MM.1S (cell line): ENCODE measurements around the gene MAPK7.

ENCODE experiments used
- DNase-seq: peaks from one replicate; pipeline ENCODE4 v3.0.0-alpha.2; 2015
- H2AFZ ChIP-seq: fragments of 300-600 bp; sonication (generic); 2 replicates; pipeline ENCODE4 v1.6.0; 2016; ENCODE audit warnings: antibody characterized with exemption, low read length
- H3F3A ChIP-seq: fragments of 300-600 bp; sonication (generic); 2 replicates; pipeline ENCODE4 v1.6.1; 2016; ENCODE audit warnings: mild to moderate bottlenecking, antibody characterized with exemption, low read length, moderate library complexity, mixed read lengths; ENCODE audit not compliant: insufficient read depth
- H3K27ac ChIP-seq: fragments of 300-600 bp; sonication (generic); 2 replicates; pipeline ENCODE4 v1.5.1; 2016; ENCODE audit warnings: mild to moderate bottlenecking, low read length
- H3K27me3 ChIP-seq: fragments of 300-600 bp; sonication (generic); replicated peaks from 2 replicates; pipeline ENCODE4 v1.6.0; 2016; ENCODE audit warnings: low read length; ENCODE audit not compliant: insufficient read depth
- H3K36me3 ChIP-seq: fragments of 300-600 bp; sonication (generic); replicated peaks from 2 replicates; pipeline ENCODE4 v1.6.1; 2016; ENCODE audit warnings: mild to moderate bottlenecking, low read length, mixed read lengths; ENCODE audit not compliant: insufficient read depth
- H3K4me1 ChIP-seq: fragments of 300-600 bp; sonication (generic); 2 replicates; pipeline ENCODE4 v1.6.1; 2016; ENCODE audit warnings: low read length, mixed read lengths
- H3K4me2 ChIP-seq: fragments of 300-600 bp; sonication (generic); 2 replicates; pipeline ENCODE4 v1.6.0; 2016; ENCODE audit warnings: low read depth, low read length
- H3K4me3 ChIP-seq: fragments of 300-600 bp; sonication (generic); 2 replicates; pipeline ENCODE4 v1.5.1; 2016; ENCODE audit warnings: low read length, mixed read lengths
- H3K79me2 ChIP-seq: fragments of 300-600 bp; sonication (generic); 2 replicates; pipeline ENCODE4 v1.6.1; 2016; ENCODE audit warnings: mixed run types, low read length, mixed read lengths
- H3K9ac ChIP-seq: fragments of 300-600 bp; sonication (generic); 2 replicates; pipeline ENCODE4 v1.6.1; 2016; ENCODE audit warnings: low read length, mixed read lengths
- H3K9me2 ChIP-seq: fragments of 300-600 bp; sonication (generic); replicated peaks from 2 replicates; pipeline ENCODE4 v1.6.1; 2016; ENCODE audit warnings: mild to moderate bottlenecking, low read length, mixed read lengths; ENCODE audit not compliant: insufficient read depth
- H3K9me3 ChIP-seq: fragments of 300-600 bp; sonication (generic); replicated peaks from 2 replicates; pipeline ENCODE4 v1.6.1; 2016; ENCODE audit warnings: mild to moderate bottlenecking, low read length, mixed read lengths; ENCODE audit not compliant: insufficient read depth
- H4K20me1 ChIP-seq: fragments of 300-600 bp; sonication (generic); 2 replicates; pipeline ENCODE4 v1.6.1; 2016; ENCODE audit warnings: mild to moderate bottlenecking, low read length, moderate library complexity, mixed read lengths; ENCODE audit not compliant: insufficient read depth
- CTCF ChIP-seq: fragments of 300-600 bp; sonication (generic); IDR thresholded peaks from 2 replicates; pipeline ENCODE4 v1.5.1; 2016; ENCODE audit warnings: antibody characterized with exemption, low read length, mixed read lengths
- EZH2 ChIP-seq: fragments of 300-600 bp; sonication (generic); optimal IDR thresholded peaks from 2 replicates; pipeline ENCODE3; 2017; ENCODE audit warnings: low read depth, mild to moderate bottlenecking, antibody characterized with exemption, low read length, mixed read lengths
- EZH2phosphoT487 ChIP-seq: fragments of 300-600 bp; sonication (generic); IDR thresholded peaks from 2 replicates; pipeline ENCODE4 v1.6.1; 2018; ENCODE audit warnings: antibody characterized with exemption, low read length

Gene MAPK7

GRCh38 chr17:19386974-19387920 lies 8.9 kb downstream of the MAPK7 start, which contains the start of gene MFAP4:
TSS of gene MFAP4 (minus strand) at chr17:19387190. CDS start at chr17:19387155, 35 bp downstream.
- H3K9ac ChIP-seq = no peak within 1 kb of the TSS
- no peak for TF ChIP-seq EZH2
- TF ChIP-seq EZH2phosphoT487 = no peak
- TF ChIP-seq CTCF = no peak
- no peaks in the 10 kb centered on the region for H3K36me3 ChIP-seq
- no peaks in the 10 kb centered on the region for H3K4me1 ChIP-seq
- no peak within 1 kb of the TSS for H3K4me2 ChIP-seq
- H3K9me3 ChIP-seq = no peaks in the 10 kb centered on the region
- H3K27ac ChIP-seq = no peak within 1 kb of the TSS
- no peaks in the 10 kb centered on the region for H3K9me2 ChIP-seq
- no peaks in the 10 kb centered on the region for H3K79me2 ChIP-seq
- no peak for DNase-seq
- H3K27me3 ChIP-seq = no peaks in the 10 kb centered on the region
- H3K4me3 ChIP-seq = no peak within 1 kb of the TSS
- H3F3A ChIP-seq = no peaks in the 10 kb centered on the region
- no peaks in the 10 kb centered on the region for H4K20me1 ChIP-seq
- no peak within 1 kb of the TSS for H2AFZ ChIP-seq

- no peaks in the 10 kb centered on the region for H3K4me1 ChIP-seq
- H3K9me2 ChIP-seq = no peaks in the 10 kb centered on the region
- TF ChIP-seq EZH2phosphoT487 (no peak), CTCF (no peak), EZH2 (no peak)
- H3K36me3 ChIP-seq = no peaks in the 10 kb centered on the region
- H3K4me2 ChIP-seq = no peak overlapping the region
- no peak for DNase-seq
- H2AFZ ChIP-seq = no peak overlapping the region
- H4K20me1 ChIP-seq = no peaks in the 10 kb centered on the region
- no peak overlapping the region for H3K4me3 ChIP-seq
- no peak overlapping the region for H3K27ac ChIP-seq
- H3K9me3 ChIP-seq = no peaks in the 10 kb centered on the region
- H3F3A ChIP-seq = no peaks in the 10 kb centered on the region
- no peak overlapping the region for H3K9ac ChIP-seq
- no peaks in the 10 kb centered on the region for H3K79me2 ChIP-seq
- no peaks in the 10 kb centered on the region for H3K27me3 ChIP-seq
Measured at GRCh38 chr17:19387921-19388521, 9.7 kb downstream of the MAPK7 start.

GRCh38 chr17:19388791-19389785 lies 10.8 kb downstream of the MAPK7 start:
- H3K79me2 ChIP-seq = no peaks in the 10 kb centered on the region
- H2AFZ ChIP-seq = no peak overlapping the region
- no peaks in the 10 kb centered on the region for H3K9me3 ChIP-seq
- no peak overlapping the region for H3K4me3 ChIP-seq
- no peaks in the 10 kb centered on the region for H4K20me1 ChIP-seq
- no peak overlapping the region for H3K9ac ChIP-seq
- H3K9me2 ChIP-seq = no peaks in the 10 kb centered on the region
- no peaks in the 10 kb centered on the region for H3K4me1 ChIP-seq
- no peaks in the 10 kb centered on the region for H3K36me3 ChIP-seq
- no peak overlapping the region for H3K4me2 ChIP-seq
- DNase-seq = no peak
- no peaks in the 10 kb centered on the region for H3K27me3 ChIP-seq
- no peaks in the 10 kb centered on the region for H3F3A ChIP-seq
- H3K27ac ChIP-seq = no peak overlapping the region
- TF ChIP-seq EZH2phosphoT487 = no peak
- no peak for TF ChIP-seq EZH2
- TF ChIP-seq CTCF = no peak
